K562 (cell line): Measurements from ENCODE around the gene PEX13. TPM values are rescaled to one million over a fixed set of nuclear protein-coding genes. Genes with fewer than 3 reads are reported as not detected.

Source experiments
- ASH1L ChIP-seq: fragments of 450-650 bp; IDR thresholded peaks from 2 replicates; pipeline ENCODE4 v1.6.1; 2018; ENCODE audit warnings: borderline replicate concordance, mild to moderate bottlenecking, low read depth; ENCODE audit not compliant: partially characterized antibody
- BACH1 ChIP-seq: fragments of 200-800 bp; sonication (Bioruptor generic); IDR thresholded peaks from 2 replicates; pipeline ENCODE4 v1.6.1; 2016; ENCODE audit warnings: missing genetic modification characterization, missing compliant biosample characterization
- C11orf30 ChIP-seq: fragments of 450-650 bp; IDR thresholded peaks from 2 replicates; pipeline ENCODE4 v1.6.1; 2016; ENCODE audit warnings: low read depth, mild to moderate bottlenecking
- E2F4 ChIP-seq: sonication (generic); formaldehyde crosslinking; IDR thresholded peaks from 2 replicates; pipeline ENCODE4 v1.8.0; 2022; ENCODE audit warnings: mild to moderate bottlenecking, low read depth, missing genetic modification reagents
- GABPA ChIP-seq: fragments of 200-800 bp; sonication (Bioruptor generic); conservative IDR thresholded peaks from 2 replicates; pipeline ENCODE4 v1.6.1; 2016; ENCODE audit warnings: low read depth, missing genetic modification characterization, missing compliant biosample characterization
- IRF2 ChIP-seq: sonication (generic); formaldehyde crosslinking; IDR thresholded peaks from 2 replicates; pipeline ENCODE4 v1.8.1; 2022; ENCODE audit warnings: mild to moderate bottlenecking, missing genetic modification reagents
- MTF1 ChIP-seq: fragments of 250-450 bp; sonication (Bioruptor Pico); IDR thresholded peaks from 2 replicates; pipeline ENCODE4 v1.9.0; 2021; ENCODE audit warnings: moderate library complexity, mild to moderate bottlenecking, inconsistent platforms, borderline replicate concordance
- NFXL1 ChIP-seq: fragments of 450-650 bp; formaldehyde crosslinking; IDR thresholded peaks from 2 replicates; pipeline ENCODE4 v1.4.0; 2021; ENCODE audit warnings: mild to moderate bottlenecking
- NR2C1 ChIP-seq, 2 experiments: fragments of 450-650 bp; IDR thresholded peaks; 2 replicates each; pipeline ENCODE4 v1.6.1; 2017; ENCODE audit warnings: mild to moderate bottlenecking in 2 of 2, antibody characterized with exemption in 1 of 2, inconsistent platforms in 1 of 2, missing compliant biosample characterization in 1 of 2, missing genetic modification characterization in 1 of 2
- NR2F6 ChIP-seq: fragments of 450-650 bp; formaldehyde crosslinking; IDR thresholded peaks from 2 replicates; pipeline ENCODE4 v1.4.0; 2020; ENCODE audit warnings: mild to moderate bottlenecking
- NR3C1 ChIP-seq: sonication (generic); formaldehyde crosslinking; IDR thresholded peaks from 2 replicates; pipeline ENCODE4 v1.8.1; 2022; ENCODE audit warnings: missing genetic modification reagents
- PHB ChIP-seq: fragments of 250-450 bp; sonication (Bioruptor Pico); IDR thresholded peaks from 2 replicates; pipeline ENCODE4 v1.5.0; 2021
- POLR2AphosphoS5 ChIP-seq: IDR thresholded peaks from 2 replicates; pipeline ENCODE4 v1.6.1; 2011; ENCODE audit warnings: mild to moderate bottlenecking, low read depth, low read length, moderate library complexity; ENCODE audit not compliant: control insufficient read depth, insufficient read depth
- RBM34 ChIP-seq: fragments of 200-400 bp; formaldehyde crosslinking; IDR thresholded peaks from 2 replicates; pipeline ENCODE4 v1.6.1; 2018; ENCODE audit warnings: low read length, borderline replicate concordance; ENCODE audit not compliant: insufficient read depth
- SMAD2 ChIP-seq: fragments of 150-350 bp; IDR thresholded peaks from 2 replicates; pipeline ENCODE4 v1.6.1; 2014; ENCODE audit warnings: low read depth, mild to moderate bottlenecking, low read length
- TCF7L2 ChIP-seq: fragments of 150-350 bp; IDR thresholded peaks from 2 replicates; pipeline ENCODE4 v1.6.1; 2016; ENCODE audit warnings: low read depth, mild to moderate bottlenecking, low read length, moderate library complexity
- TEAD4 ChIP-seq, 2 experiments: sonication (generic) in 1 of 2; formaldehyde crosslinking in 1 of 2; IDR thresholded peaks; 2 replicates each; pipeline versions ENCODE4 v1.6.1 to v1.8.0; 2012 to 2022; ENCODE audit warnings: borderline replicate concordance in 1 of 2, inconsistent platforms in 1 of 2, low read length in 1 of 2, mild to moderate bottlenecking in 1 of 2, missing genetic modification reagents in 1 of 2
- ZNF232 ChIP-seq: sonication (generic); formaldehyde crosslinking; IDR thresholded peaks from 2 replicates; pipeline ENCODE4 v1.8.0; 2022; ENCODE audit warnings: mild to moderate bottlenecking, missing genetic modification reagents
- ZNF586 ChIP-seq: fragments of 450-650 bp; formaldehyde crosslinking; conservative IDR thresholded peaks from 2 replicates; pipeline ENCODE4 v1.4.0; 2020; ENCODE audit warnings: mild to moderate bottlenecking, moderate library complexity
- ZSCAN32 ChIP-seq: fragments of 450-650 bp; formaldehyde crosslinking; IDR thresholded peaks from 2 replicates; pipeline ENCODE4 v1.4.0; 2020; ENCODE audit warnings: mild to moderate bottlenecking, moderate library complexity
- polyA plus RNA-seq, 8 experiments: library from polyadenylated mRNA; depleted of rRNA in 4 of 8; stranded (reverse) in 5 of 8; unstranded in 3 of 8; fragments of >200 nt; fragmentation: Nextera tagmentation in 2 of 8; fragmentation: Illumina TruSeq in 1 of 8; extraction: Ambion mirVana in 2 of 8; extraction: Trizol in 1 of 8; gene quantifications; 2 replicates each; pipeline versions ENCODE4 v1.2.1 to v1.2.3, GENCODE V29; 2011 to 2014; ENCODE audit warnings: inconsistent platforms in 1 of 8, missing spikeins in 1 of 8
- total RNA-seq, 7 experiments: library from RNA; depleted of rRNA in 6 of 7; stranded (reverse); fragments of >200 nt in 6 of 7; fragmentation: Illumina TruSeq in 2 of 7; extraction: Trizol in 2 of 7; gene quantifications; 2 replicates each; pipeline versions ENCODE4 v1.2.1 to v1.2.3, GENCODE V29; 2011 to 2021; ENCODE audit warnings: low replicate concordance in 1 of 7
- TF ChIP-seq, protein P1 (sequence below): fragments of 150-350 bp; conservative IDR thresholded peaks from 2 replicates; pipeline ENCODE4 v1.6.1; 2014; ENCODE audit warnings: low read length
- TF ChIP-seq, protein P2 (sequence below): IDR thresholded peaks from 2 replicates; pipeline ENCODE4 v1.6.1; 2016; ENCODE audit warnings: missing genetic modification characterization, missing compliant biosample characterization

The PEX13 gene
- total and polyA plus RNA-seq, 9 of the 15 experiments (the other 6 are each of a cell fraction or from before 2014, with no cell fraction given) = 4.0 to 30.4 (median 18.8) TPM

DNA sequence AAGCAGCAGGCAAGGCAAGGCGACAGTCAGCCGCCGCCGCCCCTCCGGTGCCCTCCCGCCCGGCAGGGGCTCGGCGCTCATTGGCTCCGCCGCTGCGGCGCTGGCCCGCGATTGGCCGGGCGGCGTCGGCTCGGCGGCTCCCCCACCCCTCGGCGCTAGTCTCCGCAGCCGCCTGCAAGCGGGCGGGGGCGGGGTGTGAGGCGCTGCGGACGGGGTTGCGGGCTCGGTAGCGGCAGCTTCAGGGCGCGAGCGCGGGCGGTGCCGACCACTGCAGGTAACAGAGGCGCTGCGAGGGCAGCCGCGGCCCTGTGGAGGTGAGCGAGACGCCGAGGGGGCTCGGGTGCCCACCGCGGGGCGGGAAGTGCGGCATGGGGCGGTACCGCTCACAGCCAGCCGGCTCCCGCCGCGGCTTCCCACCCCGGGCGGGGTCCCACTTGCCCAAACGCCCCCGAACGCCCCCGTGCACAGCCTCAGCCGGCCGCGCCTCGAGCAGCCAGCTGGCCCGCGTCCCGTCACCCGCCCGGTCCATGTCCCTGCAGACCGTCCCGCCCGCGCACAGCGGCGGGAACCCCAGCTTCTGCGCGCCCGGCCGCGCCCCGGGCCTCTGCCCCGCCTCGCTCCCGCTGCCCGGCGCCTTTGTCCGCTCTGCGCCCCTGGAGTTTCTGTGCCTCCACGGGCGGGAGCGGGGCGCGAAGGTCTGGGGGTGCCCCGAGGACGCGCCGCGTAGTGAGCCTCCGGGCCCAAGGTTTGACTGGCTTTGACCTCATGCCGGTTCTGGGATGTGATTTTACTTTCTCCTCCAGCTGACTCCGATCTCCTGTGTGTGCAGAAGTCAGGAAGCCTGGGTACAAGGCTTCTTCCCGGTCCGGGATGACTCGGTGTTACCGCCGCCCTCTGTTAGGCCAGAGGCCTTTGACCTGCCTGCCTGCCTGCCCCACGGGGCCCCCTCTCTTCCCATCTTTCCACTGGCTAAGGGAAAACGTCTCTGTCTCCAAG lies 48.5 kb downstream of the PEX13 start, which contains the start of gene SANBR (continued):
- TF ChIP-seq, protein P1, sequence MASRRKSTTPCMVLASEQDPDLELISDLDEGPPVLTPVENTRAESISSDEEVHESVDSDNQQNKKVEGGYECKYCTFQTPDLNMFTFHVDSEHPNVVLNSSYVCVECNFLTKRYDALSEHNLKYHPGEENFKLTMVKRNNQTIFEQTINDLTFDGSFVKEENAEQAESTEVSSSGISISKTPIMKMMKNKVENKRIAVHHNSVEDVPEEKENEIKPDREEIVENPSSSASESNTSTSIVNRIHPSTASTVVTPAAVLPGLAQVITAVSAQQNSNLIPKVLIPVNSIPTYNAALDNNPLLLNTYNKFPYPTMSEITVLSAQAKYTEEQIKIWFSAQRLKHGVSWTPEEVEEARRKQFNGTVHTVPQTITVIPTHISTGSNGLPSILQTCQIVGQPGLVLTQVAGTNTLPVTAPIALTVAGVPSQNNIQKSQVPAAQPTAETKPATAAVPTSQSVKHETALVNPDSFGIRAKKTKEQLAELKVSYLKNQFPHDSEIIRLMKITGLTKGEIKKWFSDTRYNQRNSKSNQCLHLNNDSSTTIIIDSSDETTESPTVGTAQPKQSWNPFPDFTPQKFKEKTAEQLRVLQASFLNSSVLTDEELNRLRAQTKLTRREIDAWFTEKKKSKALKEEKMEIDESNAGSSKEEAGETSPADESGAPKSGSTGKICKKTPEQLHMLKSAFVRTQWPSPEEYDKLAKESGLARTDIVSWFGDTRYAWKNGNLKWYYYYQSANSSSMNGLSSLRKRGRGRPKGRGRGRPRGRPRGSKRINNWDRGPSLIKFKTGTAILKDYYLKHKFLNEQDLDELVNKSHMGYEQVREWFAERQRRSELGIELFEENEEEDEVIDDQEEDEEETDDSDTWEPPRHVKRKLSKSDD = no peak
- TF ChIP-seq ASH1L (no peak), C11orf30 (no peak), PHB (CRISPR knock-in tag) (no peak), GABPA (tag) (0 out of 2 replicates have a peak, but pooled peaks have one; percentile 42), RBM34 (no peak), ZNF586 (no peak), NR3C1 (CRISPR knock-in tag) (no peak), ZSCAN32 (CRISPR knock-in tag) (no peak), TCF7L2 (no peak), E2F4 (CRISPR knock-in tag) (no peak), POLR2AphosphoS5 (peak; percentile 42; the same call in 1 of the 2 replicates), NR2C1 (IDR thresholded peaks at IDR 0.05) (peak; percentile 51; the same call in 1 of the 2 replicates), NR2C1 (tag; IDR thresholded peaks at IDR 0.05) (peak; percentile 60; the same call in 1 of the 2 replicates), NFXL1 (CRISPR knock-in tag) (no peak), NR2F6 (CRISPR knock-in tag) (no peak), IRF2 (CRISPR knock-in tag) (no peak), SMAD2 (no peak), ZNF232 (CRISPR knock-in tag) (no peak), BACH1 (tag) (no peak), MTF1 (no peak), TEAD4 (IDR thresholded peaks at IDR 0.05; ENCODE audit: low read length) (no peak), TEAD4 (CRISPR knock-in tag; IDR thresholded peaks at IDR 0.05; ENCODE audit: borderline replicate concordance) (no peak)
- TF ChIP-seq, protein P2, sequence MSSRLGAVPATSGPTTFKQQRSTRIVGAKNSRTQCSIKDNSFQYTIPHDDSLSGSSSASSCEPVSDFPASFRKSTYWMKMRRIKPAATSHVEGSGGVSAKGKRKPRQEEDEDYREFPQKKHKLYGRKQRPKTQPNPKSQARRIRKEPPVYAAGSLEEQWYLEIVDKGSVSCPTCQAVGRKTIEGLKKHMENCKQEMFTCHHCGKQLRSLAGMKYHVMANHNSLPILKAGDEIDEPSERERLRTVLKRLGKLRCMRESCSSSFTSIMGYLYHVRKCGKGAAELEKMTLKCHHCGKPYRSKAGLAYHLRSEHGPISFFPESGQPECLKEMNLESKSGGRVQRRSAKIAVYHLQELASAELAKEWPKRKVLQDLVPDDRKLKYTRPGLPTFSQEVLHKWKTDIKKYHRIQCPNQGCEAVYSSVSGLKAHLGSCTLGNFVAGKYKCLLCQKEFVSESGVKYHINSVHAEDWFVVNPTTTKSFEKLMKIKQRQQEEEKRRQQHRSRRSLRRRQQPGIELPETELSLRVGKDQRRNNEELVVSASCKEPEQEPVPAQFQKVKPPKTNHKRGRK (tag) = no peak
